ENCODE results near the gene THSD4.

The THSD4 gene

DNA sequence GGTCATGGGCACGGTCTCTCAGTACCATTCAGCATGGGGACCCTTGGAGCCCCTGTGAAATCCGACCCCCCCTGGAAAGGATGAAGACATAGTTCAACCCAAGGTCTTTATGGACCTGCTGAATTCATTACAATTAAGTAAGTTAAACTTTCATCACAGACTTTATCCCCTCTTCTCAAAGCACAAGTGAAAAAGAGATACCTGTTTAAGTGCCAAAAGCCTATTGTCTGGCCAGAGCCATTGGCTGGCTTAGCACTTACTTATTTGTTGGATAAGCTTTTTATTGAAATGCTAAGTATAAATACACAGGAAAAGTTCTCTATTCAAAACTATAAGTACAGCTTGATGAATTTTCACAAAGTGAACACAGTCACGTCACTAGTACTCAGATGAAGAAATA is 566.7 kb downstream of the THSD4 start:
- H3K27ac ChIP-seq (ENCODE audit: low read depth, low read length) = no peak overlapping the region
- no peaks in the 10 kb centered on the region for H3K4me1 ChIP-seq (ENCODE audit: control insufficient read depth, low read length)
- H3K4me2 ChIP-seq (ENCODE audit: low read length) = no peak overlapping the region
- no peaks in the 10 kb centered on the region for H3K9me3 ChIP-seq (ENCODE audit: control insufficient read depth, insufficient read depth, low read length)
- peaks cover 2% of the 10 kb centered on the region; the same call in 1 of the 2 replicates for H3K27me3 ChIP-seq (ENCODE audit: control insufficient read depth, low read length)
- no peaks in the 10 kb centered on the region for H4K20me1 ChIP-seq (ENCODE audit: control insufficient read depth, insufficient read depth, low read depth, low read length)
- H3K4me3 ChIP-seq (ENCODE audit: low read length) = no peak overlapping the region
- no peaks in the 10 kb centered on the region for H3K79me2 ChIP-seq (ENCODE audit: control insufficient read depth, low read length)
- H3K36me3 ChIP-seq (ENCODE audit: control insufficient read depth, low read length) = no peaks in the 10 kb centered on the region
- no peaks in the 10 kb centered on the region for H3F3A ChIP-seq (ENCODE audit: control insufficient read depth, insufficient read depth)
- TF ChIP-seq CTCF (IDR thresholded peaks at IDR 0.05; ENCODE audit: low read depth, low read length, poor library complexity, severe bottlenecking) (no peak), EZH2phosphoT487 (IDR thresholded peaks at IDR 0.05; ENCODE audit: borderline replicate concordance, low read length) (no peak)
- H3K9me2 ChIP-seq (replicated peaks; ENCODE audit: control insufficient read depth, low read length) = no peaks in the 10 kb centered on the region

DNA sequence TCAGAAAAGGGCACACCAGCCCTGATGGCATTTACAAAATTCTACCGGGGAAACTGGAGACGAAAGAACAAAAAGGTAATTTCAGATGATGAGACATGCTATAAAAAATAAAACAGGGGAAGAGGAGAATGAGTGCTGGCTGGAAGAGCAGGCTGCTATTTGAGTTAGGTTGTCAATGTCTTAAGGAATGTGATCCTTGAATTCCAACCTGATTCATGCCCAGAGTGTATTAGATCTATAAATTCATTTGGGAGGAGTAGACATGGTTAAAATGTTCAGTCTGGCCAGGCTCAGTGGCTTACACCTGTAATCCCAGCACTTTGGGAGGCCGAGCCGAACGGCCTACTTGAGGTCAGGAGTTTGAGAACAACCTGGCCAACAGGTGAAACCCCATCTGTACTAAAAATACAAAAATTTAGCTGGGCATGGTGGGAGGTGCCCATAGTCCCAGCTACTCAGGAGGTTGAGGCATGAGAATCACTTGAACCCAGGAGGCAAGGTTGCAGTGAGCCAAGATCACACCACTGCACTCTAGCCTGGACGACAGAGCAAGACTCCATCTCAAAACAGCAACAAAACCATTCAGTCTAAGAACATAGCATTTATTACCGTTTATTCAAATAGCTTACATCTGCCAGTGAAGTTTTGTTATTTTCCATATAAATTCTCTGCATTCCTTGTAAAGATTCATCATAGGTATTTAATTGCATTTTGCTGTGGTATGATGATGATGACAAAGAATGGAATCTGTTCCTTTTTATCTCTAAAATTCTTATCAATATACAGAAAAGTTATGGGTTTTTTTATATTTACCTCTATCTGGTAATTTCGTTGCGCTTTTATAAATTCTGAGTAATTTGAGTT is 568.4 kb downstream of the THSD4 start:
- H3K79me2 ChIP-seq (ENCODE audit: control insufficient read depth, low read length) = no peaks in the 10 kb centered on the region
- no peak overlapping the region for H3K4me2 ChIP-seq (ENCODE audit: low read length)
- no peaks in the 10 kb centered on the region for H4K20me1 ChIP-seq (ENCODE audit: control insufficient read depth, insufficient read depth, low read depth, low read length)
- H3K36me3 ChIP-seq (ENCODE audit: control insufficient read depth, low read length) = no peaks in the 10 kb centered on the region
- H3K27me3 ChIP-seq (ENCODE audit: control insufficient read depth, low read length) = peaks cover 6% of the 10 kb centered on the region; the same call in 1 of the 2 replicates
- no peaks in the 10 kb centered on the region for H3K9me3 ChIP-seq (ENCODE audit: control insufficient read depth, insufficient read depth, low read length)
- H3K27ac ChIP-seq (ENCODE audit: low read depth, low read length) = no peak overlapping the region
- no peaks in the 10 kb centered on the region for H3F3A ChIP-seq (ENCODE audit: control insufficient read depth, insufficient read depth)
- TF ChIP-seq CTCF (IDR thresholded peaks at IDR 0.05; ENCODE audit: low read depth, low read length, poor library complexity, severe bottlenecking) (no peak), EZH2phosphoT487 (IDR thresholded peaks at IDR 0.05; ENCODE audit: borderline replicate concordance, low read length) (no peak)
- H3K4me3 ChIP-seq (ENCODE audit: low read length) = no peak overlapping the region
- no peaks in the 10 kb centered on the region for H3K9me2 ChIP-seq (replicated peaks; ENCODE audit: control insufficient read depth, low read length)
- H3K4me1 ChIP-seq (ENCODE audit: control insufficient read depth, low read length) = no peaks in the 10 kb centered on the region

- Histone ChIP-seq H3F3A (ENCODE audit: control insufficient read depth, insufficient read depth) (no peaks in the 10 kb centered on the region), H3K9me2 (replicated peaks; ENCODE audit: control insufficient read depth, low read length) (no peaks in the 10 kb centered on the region), H3K4me1 (ENCODE audit: control insufficient read depth, low read length) (no peaks in the 10 kb centered on the region), H3K79me2 (ENCODE audit: control insufficient read depth, low read length) (no peaks in the 10 kb centered on the region), H3K27ac (ENCODE audit: low read depth, low read length) (no peak overlapping the region), H4K20me1 (ENCODE audit: control insufficient read depth, insufficient read depth, low read depth, low read length) (no peaks in the 10 kb centered on the region), H3K9me3 (ENCODE audit: control insufficient read depth, insufficient read depth, low read length) (no peaks in the 10 kb centered on the region), H3K27me3 (ENCODE audit: control insufficient read depth, low read length) (0 out of 2 replicates have a peak, but pooled peaks cover 6% of the 10 kb centered on the region), H3K4me2 (ENCODE audit: low read length) (no peak overlapping the region), H3K4me3 (ENCODE audit: low read length) (no peak overlapping the region), H3K36me3 (ENCODE audit: control insufficient read depth, low read length) (no peaks in the 10 kb centered on the region)
- TF ChIP-seq EZH2phosphoT487 (IDR thresholded peaks at IDR 0.05; ENCODE audit: borderline replicate concordance, low read length) = no peak
- no peak for TF ChIP-seq CTCF (IDR thresholded peaks at IDR 0.05; ENCODE audit: low read depth, low read length, poor library complexity, severe bottlenecking)
These were observed 570.2 kb downstream of the THSD4 start for GRCh38 chr15:71685420-71685993.
